HPDE6-E6E7 (cell line): Measurements from ENCODE around the gene HTT.

Source experiments
- DNase-seq: peaks from one replicate; pipeline ENCODE4 v3.0.0; 2011; ENCODE audit warnings: missing footprints; ENCODE audit errors: extremely low spot score

Gene HTT

DNA sequence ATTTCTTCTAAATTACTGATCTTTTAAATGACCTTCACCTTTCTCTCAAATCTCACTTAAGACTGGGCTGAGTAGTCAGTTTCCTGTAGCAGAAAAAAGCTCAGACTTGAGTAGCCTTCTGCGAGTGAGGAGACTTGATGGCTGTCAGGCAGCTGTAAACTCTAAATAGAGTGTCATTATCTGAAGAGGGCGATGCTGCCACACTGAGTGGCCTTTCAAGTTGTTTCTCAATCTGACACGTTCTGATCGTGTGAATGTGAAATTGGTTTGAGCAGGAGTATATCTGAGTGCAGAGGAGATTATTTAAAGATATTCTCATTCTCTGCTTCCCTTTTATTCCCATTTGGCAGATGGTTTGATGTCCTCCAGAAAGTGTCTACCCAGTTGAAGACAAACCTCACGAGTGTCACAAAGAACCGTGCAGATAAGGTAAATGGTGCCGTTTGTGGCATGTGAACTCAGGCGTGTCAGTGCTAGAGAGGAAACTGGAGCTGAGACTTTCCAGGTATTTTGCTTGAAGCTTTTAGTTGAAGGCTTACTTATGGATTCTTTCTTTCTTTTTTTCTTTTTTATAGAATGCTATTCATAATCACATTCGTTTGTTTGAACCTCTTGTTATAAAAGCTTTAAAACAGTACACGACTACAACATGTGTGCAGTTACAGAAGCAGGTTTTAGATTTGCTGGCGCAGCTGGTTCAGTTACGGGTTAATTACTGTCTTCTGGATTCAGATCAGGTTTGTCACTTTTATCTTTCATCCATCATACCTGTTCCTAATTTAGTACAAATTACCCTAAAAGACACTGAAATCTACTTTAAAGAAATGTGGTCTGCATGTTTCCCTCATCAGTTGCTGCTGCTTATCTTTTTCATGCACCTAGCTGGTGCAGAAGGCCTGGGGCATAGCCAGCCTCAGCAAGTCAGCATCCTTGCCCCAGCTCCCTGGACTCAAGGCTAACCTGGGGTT lies 100.2 kb downstream of the HTT start:
- no peak for DNase-seq

DNA sequence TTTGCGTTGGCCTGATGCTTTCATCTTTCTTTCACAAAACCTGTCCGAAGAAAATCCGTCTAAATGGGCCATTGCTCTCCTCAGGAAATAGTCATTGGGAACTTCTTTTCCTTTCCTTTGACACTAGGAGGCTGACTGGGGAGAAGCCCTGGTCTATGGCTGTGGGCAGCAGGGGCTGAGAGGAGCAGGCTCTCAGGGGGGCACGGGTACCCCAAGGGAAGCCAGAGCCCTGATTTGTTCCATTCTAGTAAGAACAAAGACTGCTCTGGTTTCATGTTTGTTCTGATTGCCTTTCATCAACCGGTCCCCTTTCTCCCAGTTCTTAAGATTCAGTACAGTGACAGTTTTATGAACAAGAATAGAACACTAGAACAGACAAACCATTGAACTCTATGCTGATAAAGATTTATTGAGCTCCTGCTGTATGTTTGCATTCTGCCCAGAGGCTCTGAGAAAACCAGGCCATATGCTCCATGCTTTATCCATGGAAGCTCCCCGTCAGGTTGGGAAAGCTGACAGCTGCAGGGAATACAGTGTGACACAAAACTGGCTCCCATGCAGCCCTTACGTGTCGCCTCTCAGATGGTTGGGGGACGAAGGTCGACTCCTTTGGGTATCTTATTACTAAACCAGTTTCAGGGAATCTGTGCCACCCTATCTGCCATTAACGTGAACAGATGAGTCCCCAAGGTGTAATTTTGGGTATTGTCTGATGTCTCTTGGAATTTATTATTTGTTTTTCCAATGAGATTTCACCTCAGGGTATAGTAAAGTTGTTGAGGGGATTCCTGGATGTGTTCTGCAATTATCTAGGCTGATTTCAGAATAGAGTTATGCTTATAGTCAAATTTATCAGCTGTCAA lies 102.1 kb downstream of the HTT start:
- DNase-seq: no peak

DNA sequence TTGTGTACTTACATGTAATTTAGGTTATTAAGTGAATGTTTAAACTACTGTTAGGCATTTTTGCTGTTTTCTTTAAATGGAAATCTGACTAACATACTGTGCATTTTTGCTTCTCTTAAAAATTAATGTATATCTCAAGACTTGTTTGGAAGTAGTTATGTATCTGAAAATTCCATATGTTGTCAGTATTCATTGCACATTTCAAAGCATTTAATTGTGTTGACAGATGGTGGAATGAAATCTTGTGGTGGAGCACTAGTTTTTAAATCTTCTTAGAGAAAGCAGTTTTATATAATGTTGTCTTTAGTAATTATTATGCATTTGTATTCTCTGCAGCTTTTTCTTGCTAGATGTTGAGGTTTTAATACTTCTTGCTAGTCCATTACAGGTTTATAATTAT lies 102.9 kb downstream of the HTT start:
- no peak for DNase-seq

DNA sequence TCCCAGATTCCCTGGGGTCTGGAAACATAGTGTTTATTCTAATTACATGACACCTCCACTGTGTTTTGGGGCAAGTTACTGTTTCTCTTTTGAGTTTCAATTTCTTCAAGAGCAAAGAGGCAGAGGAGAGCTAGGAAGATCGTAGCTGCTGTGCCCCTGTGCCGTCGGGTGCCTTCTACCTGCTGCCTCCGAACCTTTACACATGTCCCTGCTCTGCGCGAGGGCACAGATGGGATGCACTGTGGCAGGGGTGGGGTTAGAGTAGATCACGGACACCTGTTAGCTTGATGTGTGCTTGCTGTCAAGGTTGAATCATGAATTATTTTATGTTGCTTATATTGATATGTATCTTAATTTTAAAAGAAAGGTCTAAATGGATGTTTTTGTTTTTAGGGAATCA lies 103.4 kb downstream of the HTT start:
- DNase-seq: no peak

DNA sequence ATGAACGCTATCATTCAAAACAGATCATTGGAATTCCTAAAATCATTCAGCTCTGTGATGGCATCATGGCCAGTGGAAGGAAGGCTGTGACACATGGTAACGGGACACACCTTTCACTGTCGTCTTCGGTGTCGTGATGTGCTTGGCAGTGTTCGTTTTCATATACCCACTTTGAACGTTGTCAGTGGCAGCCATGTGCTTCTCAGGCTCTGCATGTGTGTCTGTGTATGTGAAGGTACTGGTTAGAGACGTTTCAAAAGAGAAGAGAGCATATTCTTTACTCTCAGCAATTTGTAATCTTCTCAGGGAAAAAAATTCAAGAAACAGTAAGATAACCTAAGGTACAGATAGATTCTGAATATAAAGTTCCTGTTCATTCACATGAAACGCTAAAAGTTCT lies 103.9 kb downstream of the HTT start:
- no peak for DNase-seq

DNA sequence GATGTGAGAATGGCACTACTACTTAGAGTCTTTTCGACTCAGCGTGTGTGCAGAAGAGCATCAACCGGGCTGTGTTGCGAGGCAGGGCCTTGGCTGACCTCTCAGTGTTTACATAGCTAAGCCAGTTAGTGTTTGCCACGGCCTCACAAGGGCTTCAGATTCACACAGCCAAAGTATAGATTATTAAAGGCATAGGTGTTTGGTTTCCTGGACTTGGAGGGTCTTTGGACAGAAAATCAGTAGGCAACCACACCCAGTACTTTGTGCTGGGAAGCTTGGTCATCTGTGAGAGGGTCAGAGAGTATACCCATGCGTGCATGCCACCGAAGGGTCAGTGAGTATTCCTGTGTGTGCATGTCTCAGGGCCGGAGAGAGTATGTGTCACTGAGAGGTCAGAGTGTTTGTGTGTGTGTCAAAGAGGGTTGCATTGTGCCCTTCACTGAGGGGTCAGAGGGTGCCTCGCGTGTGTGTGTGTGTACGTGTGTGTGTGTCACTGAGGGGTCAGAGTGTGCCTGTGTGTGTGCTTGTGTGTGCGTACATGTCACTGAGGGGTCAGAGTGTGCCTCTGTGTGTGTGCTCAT lies 104.7 kb downstream of the HTT start:
- DNase-seq: no peak

DNA sequence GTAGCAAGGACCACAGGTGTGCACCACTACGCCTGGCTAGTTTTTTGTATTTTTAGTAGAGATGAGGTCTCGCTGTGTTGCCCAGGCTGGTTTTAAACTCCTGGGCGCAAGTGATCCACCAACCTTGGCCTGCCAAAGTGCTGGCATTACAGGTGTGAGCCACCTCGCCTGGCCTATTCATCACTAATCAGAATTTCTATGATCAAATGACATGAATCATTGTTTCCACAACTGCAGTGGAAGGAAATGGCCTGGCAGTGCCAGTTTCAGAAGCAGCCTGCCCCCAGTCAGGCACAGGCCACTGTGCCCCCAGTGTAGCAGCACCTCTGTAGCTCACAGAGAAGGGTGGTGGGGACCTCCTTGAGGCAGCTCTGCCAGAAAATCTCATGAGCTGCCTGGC lies 108.5 kb downstream of the HTT start:
- no peak for DNase-seq

DNA sequence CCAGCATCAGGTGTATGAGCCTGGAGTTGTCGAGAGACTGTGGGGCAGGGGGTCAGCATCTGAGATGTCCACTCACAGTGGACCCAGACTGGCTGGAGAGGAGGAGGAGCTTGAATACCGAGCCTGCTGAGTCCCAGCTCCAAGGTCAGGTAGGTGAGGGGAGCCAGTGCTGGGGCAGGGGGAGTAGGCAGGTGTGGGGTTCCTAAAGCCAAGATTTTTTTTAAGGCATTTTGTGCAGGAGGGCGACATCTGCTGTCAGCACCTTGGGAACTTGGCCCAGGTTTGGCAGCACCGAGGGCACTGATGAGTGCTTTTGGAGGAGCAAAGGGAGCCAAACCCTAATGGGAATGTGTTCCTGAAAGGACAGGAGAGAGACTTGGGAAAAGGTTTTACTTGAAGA lies 110.2 kb downstream of the HTT start:
- DNase-seq: no peak

DNA sequence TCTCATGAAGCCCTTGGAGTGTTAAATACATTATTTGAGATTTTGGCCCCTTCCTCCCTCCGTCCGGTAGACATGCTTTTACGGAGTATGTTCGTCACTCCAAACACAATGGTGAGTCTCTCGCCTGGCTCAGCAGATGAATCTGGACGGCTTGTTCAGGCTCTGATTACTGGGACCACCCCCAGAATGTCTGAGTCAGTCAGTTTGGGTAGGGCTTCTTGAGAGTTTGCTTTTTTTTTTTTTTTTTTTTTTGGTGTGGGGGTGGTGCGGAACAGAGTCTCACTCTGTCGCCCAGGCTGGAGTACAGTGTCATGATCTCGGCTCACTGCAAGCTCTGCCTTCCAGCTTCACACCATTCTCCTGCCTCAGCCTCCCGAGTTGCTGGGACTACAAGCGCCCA lies 112.1 kb downstream of the HTT start:
- DNase-seq: no peak

DNA sequence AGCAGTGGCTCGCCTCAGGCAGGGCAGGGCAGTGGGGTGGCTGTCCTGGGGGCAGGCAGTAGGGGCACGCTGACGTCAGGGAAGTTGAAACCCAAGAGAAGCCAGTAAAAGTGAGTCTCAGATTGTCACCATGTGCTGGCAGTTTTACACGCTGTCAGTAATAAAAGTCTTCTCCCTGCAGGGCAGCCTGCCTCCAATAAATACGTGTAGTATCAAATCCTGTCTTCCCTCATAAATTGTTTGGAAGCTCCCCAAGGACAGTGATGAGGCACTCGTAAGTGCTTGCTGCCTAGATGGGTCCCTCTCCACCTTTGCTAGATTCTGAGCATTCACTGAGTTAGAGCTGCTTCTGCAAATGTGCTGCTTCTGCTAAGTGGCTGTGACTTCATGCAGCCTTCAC lies 113.6 kb downstream of the HTT start:
- no peak for DNase-seq

DNA sequence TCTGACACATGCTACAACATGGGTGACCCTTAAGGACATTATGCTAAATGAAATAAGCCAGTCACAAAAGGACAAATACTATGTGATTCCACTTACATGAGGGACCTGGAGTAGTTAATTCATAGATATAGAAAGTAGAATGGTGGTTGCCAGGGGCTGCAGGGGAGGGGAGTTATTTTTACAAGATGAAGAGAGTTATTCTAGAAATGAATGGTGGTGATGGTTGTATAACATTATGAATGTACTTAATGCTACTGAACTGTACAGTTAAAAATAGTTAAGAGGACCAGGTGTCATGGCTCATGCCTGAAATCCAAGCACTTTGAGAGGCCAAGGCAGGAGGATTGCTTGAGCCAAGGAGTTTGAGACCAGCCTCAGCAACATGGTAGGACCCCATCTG lies 115.0 kb downstream of the HTT start:
- no peak for DNase-seq

DNA sequence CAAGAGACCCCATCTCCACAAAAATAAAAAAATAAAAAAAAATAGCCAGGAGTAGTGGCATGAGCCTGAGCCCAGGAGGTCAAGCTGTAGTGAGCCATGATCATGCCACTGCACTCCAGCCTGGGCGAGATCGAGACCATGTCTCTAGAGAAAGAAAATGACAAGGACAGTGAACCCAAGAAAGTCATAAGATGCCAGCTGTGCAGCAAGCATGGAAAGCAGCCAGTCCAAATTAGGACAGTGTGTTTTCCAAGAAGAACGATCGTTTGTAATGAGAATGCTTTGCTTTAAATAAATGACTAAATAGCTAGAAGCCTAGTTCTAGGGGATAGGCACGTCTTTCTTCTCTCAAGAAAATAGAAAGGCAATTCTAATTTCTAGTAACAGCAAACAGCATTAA lies 116.1 kb downstream of the HTT start:
- no peak for DNase-seq

DNA sequence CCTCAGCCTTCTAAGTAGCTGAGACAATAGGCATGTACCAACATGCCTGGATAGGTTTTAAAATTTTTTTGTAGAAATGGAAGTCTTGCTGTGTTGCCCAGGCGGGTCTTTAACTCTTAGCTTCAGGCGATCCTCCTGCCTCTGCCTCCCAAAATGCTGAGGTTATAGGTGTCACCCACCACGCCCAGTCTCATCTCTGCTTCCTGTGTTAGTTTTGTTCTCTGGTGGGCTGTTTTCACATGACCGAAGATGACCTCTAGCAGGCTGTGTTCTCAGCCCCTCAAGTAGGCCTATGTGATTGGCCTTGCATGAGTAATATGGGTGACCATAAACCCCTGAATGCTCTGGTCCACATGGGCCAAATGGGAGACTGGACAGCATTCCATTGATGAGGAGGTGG lies 117.7 kb downstream of the HTT start:
- no peak for DNase-seq

DNA sequence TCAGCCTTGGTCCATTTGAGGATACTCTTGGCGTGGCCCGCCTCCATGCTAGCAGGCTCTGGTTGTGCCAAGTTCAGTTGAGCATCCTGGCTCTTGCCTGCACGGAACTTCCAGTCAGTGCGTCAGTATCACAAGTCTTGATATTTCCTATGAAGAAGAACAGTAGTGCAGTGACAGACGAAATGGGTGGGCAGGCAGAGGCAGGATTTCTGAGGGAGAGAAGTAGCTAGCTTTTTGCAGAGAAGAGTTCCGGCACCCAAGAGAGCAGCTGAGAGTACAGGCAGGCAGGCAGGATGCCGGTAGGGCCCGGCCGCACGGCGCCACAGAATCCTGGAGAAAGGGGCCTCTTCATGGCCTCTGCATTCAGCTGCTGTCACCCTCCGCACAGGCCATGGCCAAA lies 118.3 kb downstream of the HTT start:
- DNase-seq: no peak

DNA sequence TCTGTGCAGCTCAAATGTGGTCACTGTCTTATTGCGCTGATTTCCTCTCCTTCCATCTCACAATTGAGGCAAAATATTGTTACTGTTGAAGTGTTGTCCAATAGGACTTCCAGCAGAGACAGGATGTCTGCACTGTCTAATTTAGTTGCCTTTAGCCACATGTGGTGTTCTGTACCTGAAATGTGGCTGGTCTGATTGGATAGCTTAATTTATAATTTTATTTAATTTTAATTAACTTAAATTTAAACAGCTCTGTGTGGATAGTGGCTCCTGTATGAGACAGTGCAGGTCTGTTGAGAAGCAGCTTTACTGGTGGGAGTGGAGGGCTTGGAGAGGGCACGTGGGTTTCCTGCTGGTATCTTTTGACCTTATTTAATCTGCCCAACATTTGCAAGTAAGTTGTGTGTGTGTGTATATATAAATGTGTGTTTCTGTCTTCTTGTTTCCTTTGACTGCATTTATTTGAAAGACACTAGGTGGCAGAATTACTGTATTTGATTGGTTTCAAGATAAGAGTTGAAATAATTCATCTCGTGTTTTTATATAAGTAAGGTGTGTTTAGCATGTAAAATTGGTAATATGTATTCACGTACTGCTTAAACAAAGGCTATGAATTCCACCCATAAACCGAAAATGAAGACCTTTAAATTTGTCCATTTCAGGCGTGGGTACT lies 119.2 kb downstream of the HTT start:
- no peak for DNase-seq

DNA sequence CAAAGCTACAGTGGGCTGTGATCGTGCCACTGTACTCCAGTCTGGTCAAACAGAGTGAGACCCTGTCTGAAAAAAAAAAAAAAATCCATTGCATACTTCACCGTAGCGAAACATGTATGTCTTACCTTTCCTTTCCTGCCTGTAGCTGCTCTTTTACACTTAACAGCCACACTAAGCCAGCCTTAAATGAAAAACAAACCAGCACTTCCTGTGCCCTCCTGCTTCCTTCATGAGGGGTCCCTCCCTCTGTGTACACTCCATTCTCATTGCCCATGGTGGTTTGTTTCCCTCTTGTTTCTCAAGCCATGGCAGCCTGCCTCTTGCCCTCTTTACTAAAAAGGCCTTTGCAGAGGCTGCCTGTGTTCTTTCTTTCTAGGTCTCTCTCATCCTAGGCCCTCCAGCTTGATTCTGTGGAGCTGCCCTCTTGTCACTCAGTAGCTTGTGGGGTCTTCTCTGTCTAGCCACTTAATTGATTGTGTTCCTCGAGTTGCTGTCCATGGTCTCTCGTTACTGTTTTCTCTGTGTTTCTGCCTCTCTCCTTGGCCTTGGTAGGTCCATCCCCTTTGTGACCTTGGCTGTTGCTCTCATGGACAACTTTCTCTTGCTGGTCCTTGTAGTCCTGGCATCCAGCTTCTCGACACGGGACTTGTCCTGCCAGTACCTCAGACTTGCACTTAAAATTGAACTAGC lies 122.3 kb downstream of the HTT start:
- no peak for DNase-seq

DNA sequence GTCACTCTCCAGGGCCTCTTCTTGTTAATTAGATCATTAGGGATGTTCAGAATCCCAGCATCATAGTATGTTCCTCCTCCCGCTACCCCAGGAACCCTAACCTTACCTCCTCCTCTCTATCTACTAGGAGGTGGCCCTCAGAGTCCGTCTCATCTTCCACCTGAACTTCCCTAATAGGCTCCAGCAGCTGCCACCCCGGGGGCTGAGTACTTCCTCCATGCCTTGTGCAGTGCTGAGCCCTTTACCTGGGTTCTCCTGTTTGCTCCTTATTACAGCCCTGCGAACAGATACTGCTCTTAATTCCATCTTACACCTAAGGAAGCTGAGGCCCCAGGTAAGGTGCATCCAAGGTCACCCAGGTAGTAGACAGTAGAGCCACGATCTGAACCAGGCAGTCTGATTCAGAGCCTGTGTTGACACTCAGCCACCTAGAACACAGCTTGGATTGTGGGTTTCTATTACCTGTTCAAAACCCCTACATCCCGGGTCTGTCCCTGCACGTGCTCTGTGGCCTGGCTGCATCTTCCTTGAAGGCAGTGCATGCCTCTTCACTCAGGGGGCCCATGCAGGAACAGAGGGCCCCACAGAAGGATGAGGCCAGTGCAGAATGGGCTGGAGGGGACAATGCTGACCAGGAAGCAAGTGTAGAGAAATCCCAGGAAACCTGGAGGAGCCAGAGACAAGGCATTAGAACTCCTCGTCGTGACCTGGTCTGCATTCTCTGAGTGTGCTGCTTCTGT lies 123.1 kb downstream of the HTT start:
- no peak for DNase-seq

DNA sequence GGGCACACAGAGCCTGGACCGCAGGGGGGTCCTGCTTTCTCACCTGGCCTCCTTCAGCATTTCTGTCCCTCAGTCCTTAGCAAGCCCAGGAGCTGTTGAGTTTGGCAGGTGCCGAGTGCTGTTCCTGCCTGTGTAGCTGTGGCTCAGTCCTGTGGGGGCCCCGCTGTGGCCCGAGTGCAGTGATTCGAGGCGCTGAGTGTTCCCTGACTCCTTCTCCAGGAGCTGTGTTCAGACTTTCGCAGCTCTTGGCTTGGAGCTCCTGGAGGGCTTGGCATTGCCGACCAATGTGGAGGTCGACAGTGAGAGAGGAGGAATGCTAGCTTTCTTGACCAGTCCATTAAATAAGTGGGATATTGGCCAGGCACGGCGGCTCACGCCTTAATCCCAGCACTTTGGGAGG lies 124.4 kb downstream of the HTT start:
- no peak for DNase-seq

DNA sequence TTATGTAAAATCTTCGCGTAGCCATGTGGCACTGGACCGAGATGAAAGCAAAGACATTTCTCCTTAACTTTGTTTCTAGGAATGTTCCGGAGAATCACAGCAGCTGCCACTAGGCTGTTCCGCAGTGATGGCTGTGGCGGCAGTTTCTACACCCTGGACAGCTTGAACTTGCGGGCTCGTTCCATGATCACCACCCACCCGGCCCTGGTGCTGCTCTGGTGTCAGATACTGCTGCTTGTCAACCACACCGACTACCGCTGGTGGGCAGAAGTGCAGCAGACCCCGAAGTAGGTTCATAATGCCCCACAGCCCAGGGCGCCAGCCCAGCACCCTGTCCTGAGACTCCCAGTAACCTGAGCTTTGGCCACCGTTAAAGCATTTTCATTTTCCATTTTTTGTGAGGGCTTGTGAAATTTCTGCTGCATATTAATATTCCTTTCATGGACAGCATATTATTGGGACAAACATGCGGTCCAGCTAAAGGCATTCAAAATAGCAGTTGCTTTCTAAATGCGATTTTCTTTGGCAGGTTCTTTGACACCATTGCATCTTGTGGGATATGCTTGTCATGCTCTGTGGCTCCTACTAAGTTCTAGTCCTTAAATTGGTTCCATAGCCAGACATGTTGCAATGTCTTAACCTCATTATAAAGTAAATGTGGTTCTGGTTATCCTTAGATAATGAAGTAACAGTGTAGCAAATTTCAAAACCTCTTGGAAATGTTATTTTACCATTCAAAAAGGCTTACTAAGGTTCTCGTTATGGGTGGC lies 125.4 kb downstream of the HTT start:
- DNase-seq: no peak
